GM23338 (cell line): Measurements from ENCODE around the gene BLOC1S5. TPM values are rescaled to one million over a fixed set of nuclear protein-coding genes. Genes with fewer than 3 reads are reported as not detected.

Source experiments
- ATAC-seq: fragments of 200-7000 bp; cut with Tn5 transposase; 3 replicates; pipeline ENCODE4 v1.9.1; 2020
- DNase-seq: peaks from one replicate; pipeline ENCODE4 v3.0.0-alpha.2; 2015; ENCODE audit warnings: low spot score
- H2AFZ ChIP-seq: fragments of 200-600 bp; sonication (generic); 2 replicates; pipeline ENCODE4 v1.8.0; 2016; ENCODE audit warnings: antibody characterized with exemption, mild to moderate bottlenecking, moderate library complexity
- H3F3A ChIP-seq: fragments of 200-600 bp; sonication (generic); replicated peaks from 2 replicates; pipeline ENCODE4 v1.8.0; 2017; ENCODE audit warnings: antibody characterized with exemption, mixed run types, low read depth
- H3K27ac ChIP-seq: fragments of 200-600 bp; sonication (generic); 2 replicates; pipeline ENCODE4 v1.6.1; 2016; ENCODE audit warnings: low read depth
- H3K27me3 ChIP-seq: fragments of 200-600 bp; sonication (generic); 2 replicates; pipeline ENCODE4 v1.8.0; 2016; ENCODE audit warnings: mild to moderate bottlenecking, mixed run types, moderate library complexity; ENCODE audit not compliant: insufficient read depth
- H3K36me3 ChIP-seq: fragments of 200-600 bp; sonication (generic); 2 replicates; pipeline ENCODE4 v1.8.0; 2016; ENCODE audit warnings: mild to moderate bottlenecking; ENCODE audit not compliant: insufficient read depth
- H3K4me1 ChIP-seq: fragments of 200-600 bp; sonication (generic); 2 replicates; pipeline ENCODE4 v1.8.0; 2016; ENCODE audit warnings: mild to moderate bottlenecking, moderate library complexity; ENCODE audit not compliant: insufficient read depth
- H3K4me2 ChIP-seq: fragments of 200-600 bp; sonication (generic); 2 replicates; pipeline ENCODE4 v1.7.1; 2017; ENCODE audit warnings: mixed run types
- H3K4me3 ChIP-seq: fragments of 200-600 bp; sonication (generic); 2 replicates; pipeline ENCODE4 v1.6.1; 2016; ENCODE audit warnings: mixed run types
- H3K79me2 ChIP-seq: fragments of 200-600 bp; sonication (generic); replicated peaks from 2 replicates; pipeline ENCODE4 v1.8.0; 2017; ENCODE audit warnings: mild to moderate bottlenecking; ENCODE audit not compliant: insufficient read depth
- H3K9me2 ChIP-seq: fragments of 200-600 bp; sonication (generic); 2 replicates; pipeline ENCODE4 v1.8.0; 2017; ENCODE audit not compliant: insufficient read depth
- H4K20me1 ChIP-seq: fragments of 200-600 bp; sonication (generic); replicated peaks from 2 replicates; pipeline ENCODE4 v1.8.0; 2017; ENCODE audit warnings: mild to moderate bottlenecking; ENCODE audit not compliant: insufficient read depth
- H3K27ac Mint-ChIP-seq: 2 replicates; pipeline ENCODE4 v1.8.0; 2020; ENCODE audit warnings: inconsistent platforms, mild to moderate bottlenecking, moderate library complexity, mixed read lengths
- H3K27me3 Mint-ChIP-seq: 3 replicates; pipeline ENCODE4 v1.8.0; 2022; ENCODE audit warnings: low read depth, mild to moderate bottlenecking, moderate library complexity, mixed read lengths, inconsistent platforms; ENCODE audit not compliant: insufficient read depth, poor library complexity
- H3K36me3 Mint-ChIP-seq: 3 replicates; pipeline ENCODE4 v1.8.0; 2021; ENCODE audit warnings: low read depth, mild to moderate bottlenecking, inconsistent platforms, moderate library complexity, mixed read lengths
- H3K4me1 Mint-ChIP-seq: 3 replicates; pipeline ENCODE4 v1.8.0; 2020; ENCODE audit warnings: mild to moderate bottlenecking, inconsistent platforms, mixed read lengths
- H3K4me3 Mint-ChIP-seq: 3 replicates; pipeline ENCODE4 v1.8.0; 2021; ENCODE audit warnings: moderate library complexity, mild to moderate bottlenecking, inconsistent platforms, mixed read lengths
- H3K9me3 Mint-ChIP-seq: 3 replicates; pipeline ENCODE4 v1.8.0; 2020; ENCODE audit warnings: moderate library complexity, mild to moderate bottlenecking, inconsistent platforms, mixed read lengths
- POLR2AphosphoS5 ChIP-seq: IDR thresholded peaks from 2 replicates; pipeline ENCODE4 v1.6.1; 2016; ENCODE audit warnings: antibody characterized with exemption, low read depth
- ZNF114 ChIP-seq: fragments of 250-450 bp; sonication (Bioruptor Pico); IDR thresholded peaks from 2 replicates; pipeline ENCODE4 v1.5.0; 2020; ENCODE audit warnings: mild to moderate bottlenecking, moderate library complexity
- polyA plus RNA-seq: library from polyadenylated mRNA; unstranded; fragments of >200 nt; fragmentation: Nextera tagmentation; extraction: Ambion mirVana; gene quantifications from 2 replicates; pipeline ENCODE4 v1.2.1, GENCODE V29; 2016
- total RNA-seq: library from RNA; depleted of rRNA; stranded (reverse); fragments of >200 nt; shearing (Covaris generic); gene quantifications from 2 replicates; pipeline ENCODE4 v1.2.3, GENCODE V29; 2014
- TF ChIP-seq, protein P1 (sequence below), 2 experiments: fragments of 200-600 bp in 1 of 2; sonication (generic) in 1 of 2; conservative IDR thresholded peaks; 2 replicates each; pipeline versions ENCODE4 v1.5.1 to v1.6.1; 2016 to 2017; ENCODE audit warnings: antibody characterized with exemption in 2 of 2, low read depth in 2 of 2, mild to moderate bottlenecking in 2 of 2, moderate library complexity in 1 of 2
- TF ChIP-seq, protein P2 (sequence below): IDR thresholded peaks from one replicate; pipeline ENCODE4 v1.6.1; 2018; ENCODE audit warnings: antibody characterized with exemption; ENCODE audit not compliant: unreplicated experiment

The BLOC1S5 gene
- total and polyA plus RNA-seq, 2 experiments from 2014 or later = 14.9 to 16.6 TPM

GRCh38 chr6:7996538-7997111, 67.6 kb downstream of the BLOC1S5 start (continued):
- TF ChIP-seq, protein P1, sequence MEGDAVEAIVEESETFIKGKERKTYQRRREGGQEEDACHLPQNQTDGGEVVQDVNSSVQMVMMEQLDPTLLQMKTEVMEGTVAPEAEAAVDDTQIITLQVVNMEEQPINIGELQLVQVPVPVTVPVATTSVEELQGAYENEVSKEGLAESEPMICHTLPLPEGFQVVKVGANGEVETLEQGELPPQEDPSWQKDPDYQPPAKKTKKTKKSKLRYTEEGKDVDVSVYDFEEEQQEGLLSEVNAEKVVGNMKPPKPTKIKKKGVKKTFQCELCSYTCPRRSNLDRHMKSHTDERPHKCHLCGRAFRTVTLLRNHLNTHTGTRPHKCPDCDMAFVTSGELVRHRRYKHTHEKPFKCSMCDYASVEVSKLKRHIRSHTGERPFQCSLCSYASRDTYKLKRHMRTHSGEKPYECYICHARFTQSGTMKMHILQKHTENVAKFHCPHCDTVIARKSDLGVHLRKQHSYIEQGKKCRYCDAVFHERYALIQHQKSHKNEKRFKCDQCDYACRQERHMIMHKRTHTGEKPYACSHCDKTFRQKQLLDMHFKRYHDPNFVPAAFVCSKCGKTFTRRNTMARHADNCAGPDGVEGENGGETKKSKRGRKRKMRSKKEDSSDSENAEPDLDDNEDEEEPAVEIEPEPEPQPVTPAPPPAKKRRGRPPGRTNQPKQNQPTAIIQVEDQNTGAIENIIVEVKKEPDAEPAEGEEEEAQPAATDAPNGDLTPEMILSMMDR (conservative IDR thresholded peaks at IDR 0.05; ENCODE audit: low read depth in 2 of 2) = no peak
- TF ChIP-seq POLR2AphosphoS5 = no peak

DNA sequence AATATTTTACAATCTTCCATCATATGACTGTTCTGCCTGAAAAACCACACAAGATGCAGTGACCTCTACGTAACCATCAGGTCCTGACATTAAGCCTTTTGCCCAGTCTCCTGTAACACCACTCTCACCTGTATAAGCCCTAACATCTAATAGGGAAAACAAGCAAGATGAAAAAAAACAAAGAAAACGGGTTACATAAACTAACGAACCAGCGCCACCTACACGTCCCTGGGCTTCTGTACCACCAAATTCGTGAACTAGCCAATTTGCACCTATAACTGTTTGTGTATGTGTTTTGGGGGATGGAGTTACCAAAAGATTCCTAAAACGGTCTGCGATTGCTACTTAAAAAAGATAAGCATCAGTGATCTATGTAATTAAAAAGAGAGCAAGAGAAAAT, 70.2 kb downstream of the BLOC1S5 start:
- H3K27me3 ChIP-seq = no peaks in the 10 kb centered on the region
- H3K4me1 ChIP-seq = no peaks in the 10 kb centered on the region
- H3K9me2 ChIP-seq = no peaks in the 10 kb centered on the region
- H3K79me2 ChIP-seq = no peaks in the 10 kb centered on the region
- H3K36me3 Mint-ChIP-seq = no peaks in the 10 kb centered on the region; the same call in 2 of the 3 replicates
- H3K4me2 ChIP-seq = no peak overlapping the region
- DNase-seq (peak; percentile 58), ATAC-seq (no peak)
- H2AFZ ChIP-seq = no peak overlapping the region
- no peaks in the 10 kb centered on the region; the same call in 1 of the 2 replicates for H3K36me3 ChIP-seq
- no peaks in the 10 kb centered on the region for H3F3A ChIP-seq
- H3K27me3 Mint-ChIP-seq = no peaks in the 10 kb centered on the region
- H4K20me1 ChIP-seq = no peaks in the 10 kb centered on the region; the same call in 1 of the 2 replicates
- TF ChIP-seq, protein P2, sequence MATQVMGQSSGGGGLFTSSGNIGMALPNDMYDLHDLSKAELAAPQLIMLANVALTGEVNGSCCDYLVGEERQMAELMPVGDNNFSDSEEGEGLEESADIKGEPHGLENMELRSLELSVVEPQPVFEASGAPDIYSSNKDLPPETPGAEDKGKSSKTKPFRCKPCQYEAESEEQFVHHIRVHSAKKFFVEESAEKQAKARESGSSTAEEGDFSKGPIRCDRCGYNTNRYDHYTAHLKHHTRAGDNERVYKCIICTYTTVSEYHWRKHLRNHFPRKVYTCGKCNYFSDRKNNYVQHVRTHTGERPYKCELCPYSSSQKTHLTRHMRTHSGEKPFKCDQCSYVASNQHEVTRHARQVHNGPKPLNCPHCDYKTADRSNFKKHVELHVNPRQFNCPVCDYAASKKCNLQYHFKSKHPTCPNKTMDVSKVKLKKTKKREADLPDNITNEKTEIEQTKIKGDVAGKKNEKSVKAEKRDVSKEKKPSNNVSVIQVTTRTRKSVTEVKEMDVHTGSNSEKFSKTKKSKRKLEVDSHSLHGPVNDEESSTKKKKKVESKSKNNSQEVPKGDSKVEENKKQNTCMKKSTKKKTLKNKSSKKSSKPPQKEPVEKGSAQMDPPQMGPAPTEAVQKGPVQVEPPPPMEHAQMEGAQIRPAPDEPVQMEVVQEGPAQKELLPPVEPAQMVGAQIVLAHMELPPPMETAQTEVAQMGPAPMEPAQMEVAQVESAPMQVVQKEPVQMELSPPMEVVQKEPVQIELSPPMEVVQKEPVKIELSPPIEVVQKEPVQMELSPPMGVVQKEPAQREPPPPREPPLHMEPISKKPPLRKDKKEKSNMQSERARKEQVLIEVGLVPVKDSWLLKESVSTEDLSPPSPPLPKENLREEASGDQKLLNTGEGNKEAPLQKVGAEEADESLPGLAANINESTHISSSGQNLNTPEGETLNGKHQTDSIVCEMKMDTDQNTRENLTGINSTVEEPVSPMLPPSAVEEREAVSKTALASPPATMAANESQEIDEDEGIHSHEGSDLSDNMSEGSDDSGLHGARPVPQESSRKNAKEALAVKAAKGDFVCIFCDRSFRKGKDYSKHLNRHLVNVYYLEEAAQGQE = no peak
- TF ChIP-seq, protein P1 (conservative IDR thresholded peaks at IDR 0.05; ENCODE audit: low read depth in 2 of 2) = peak; percentile 63 to 68
- peaks cover 6% of the 10 kb centered on the region; the same call in 2 of the 3 replicates for H3K4me1 Mint-ChIP-seq
- no peak overlapping the region for H3K27ac ChIP-seq
- H3K4me3 ChIP-seq = no peak overlapping the region
- H3K27ac Mint-ChIP-seq = no peak overlapping the region
- H3K9me3 Mint-ChIP-seq = no peaks in the 10 kb centered on the region
- H3K4me3 Mint-ChIP-seq = no peak overlapping the region

DNA sequence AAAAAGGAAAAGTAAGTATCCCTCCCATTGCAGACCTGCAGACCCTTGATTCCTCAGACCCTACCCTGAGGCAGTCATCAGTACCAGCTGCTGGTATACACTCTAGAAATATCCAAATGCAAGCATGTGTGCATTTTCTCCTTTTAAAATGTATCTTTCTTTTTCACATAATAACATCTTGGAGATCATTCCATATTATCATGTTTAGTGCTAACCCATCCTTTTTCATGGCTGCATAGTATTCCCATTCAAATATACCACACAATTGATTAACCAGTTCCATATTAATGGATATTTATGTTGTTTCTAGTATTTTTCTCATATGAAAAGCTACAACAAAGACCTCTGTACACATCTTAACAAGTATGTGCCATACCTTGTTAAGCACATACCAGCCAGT, 70.8 kb downstream of the BLOC1S5 start:
- H3K27me3 ChIP-seq = no peaks in the 10 kb centered on the region
- Mint-ChIP-seq H3K4me1 (peaks cover 6% of the 10 kb centered on the region; the same call in 2 of the 3 replicates), H3K27me3 (no peaks in the 10 kb centered on the region), H3K9me3 (no peaks in the 10 kb centered on the region), H3K27ac (no peak overlapping the region), H3K36me3 (no peaks in the 10 kb centered on the region; the same call in 2 of the 3 replicates), H3K4me3 (no peak overlapping the region)
- H3K4me2 ChIP-seq = no peak overlapping the region
- H2AFZ ChIP-seq = no peak overlapping the region
- H3K9me2 ChIP-seq = no peaks in the 10 kb centered on the region
- H3K27ac ChIP-seq = no peak overlapping the region
- H4K20me1 ChIP-seq = no peaks in the 10 kb centered on the region; the same call in 1 of the 2 replicates
- no peak for ATAC-seq
- H3K4me1 ChIP-seq = no peaks in the 10 kb centered on the region
- no peaks in the 10 kb centered on the region for H3K79me2 ChIP-seq
- no peaks in the 10 kb centered on the region; the same call in 1 of the 2 replicates for H3K36me3 ChIP-seq
- H3K4me3 ChIP-seq = no peak overlapping the region
- DNase-seq = no peak
- no peaks in the 10 kb centered on the region for H3F3A ChIP-seq
- TF ChIP-seq ZNF114 (CRISPR knock-in tag) = no peak
